GM12873 (cell line): ENCODE data around the gene CASK.

Source experiments
- TF ChIP-seq, protein P1 (sequence below): IDR thresholded peaks from 2 replicates; pipeline ENCODE4 v1.5.1; 2012; ENCODE audit warnings: low read depth, mild to moderate bottlenecking, moderate library complexity, low read length, control low read depth; ENCODE audit not compliant: insufficient read depth; ENCODE audit errors: missing control alignments

The CASK gene

DNA sequence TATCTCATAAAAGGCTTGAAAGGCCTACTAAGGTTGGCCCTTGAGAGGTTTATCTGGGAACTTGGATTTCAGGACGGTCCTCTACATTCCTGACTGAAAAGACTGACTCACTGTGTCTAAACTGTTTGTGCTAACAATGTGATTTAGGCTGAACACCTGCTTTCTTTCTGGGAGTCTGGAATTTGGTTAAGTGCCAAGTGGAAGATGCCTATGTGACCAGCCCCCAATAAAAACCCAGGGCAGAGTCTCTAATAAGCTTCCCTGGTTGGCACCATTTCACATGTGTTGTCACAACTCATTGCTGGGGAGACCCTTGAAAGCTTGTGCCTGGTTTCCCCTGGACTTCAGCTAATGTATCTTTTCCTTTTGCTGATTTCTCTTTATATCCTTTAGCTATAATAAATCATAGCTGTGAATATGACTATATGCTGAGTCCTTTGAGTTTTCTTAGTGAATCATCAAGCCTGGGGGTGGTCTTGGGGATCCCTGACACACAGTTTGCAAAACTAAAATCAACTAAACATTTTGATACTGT is 144.3 kb downstream of the CASK start:
- TF ChIP-seq, protein P1, sequence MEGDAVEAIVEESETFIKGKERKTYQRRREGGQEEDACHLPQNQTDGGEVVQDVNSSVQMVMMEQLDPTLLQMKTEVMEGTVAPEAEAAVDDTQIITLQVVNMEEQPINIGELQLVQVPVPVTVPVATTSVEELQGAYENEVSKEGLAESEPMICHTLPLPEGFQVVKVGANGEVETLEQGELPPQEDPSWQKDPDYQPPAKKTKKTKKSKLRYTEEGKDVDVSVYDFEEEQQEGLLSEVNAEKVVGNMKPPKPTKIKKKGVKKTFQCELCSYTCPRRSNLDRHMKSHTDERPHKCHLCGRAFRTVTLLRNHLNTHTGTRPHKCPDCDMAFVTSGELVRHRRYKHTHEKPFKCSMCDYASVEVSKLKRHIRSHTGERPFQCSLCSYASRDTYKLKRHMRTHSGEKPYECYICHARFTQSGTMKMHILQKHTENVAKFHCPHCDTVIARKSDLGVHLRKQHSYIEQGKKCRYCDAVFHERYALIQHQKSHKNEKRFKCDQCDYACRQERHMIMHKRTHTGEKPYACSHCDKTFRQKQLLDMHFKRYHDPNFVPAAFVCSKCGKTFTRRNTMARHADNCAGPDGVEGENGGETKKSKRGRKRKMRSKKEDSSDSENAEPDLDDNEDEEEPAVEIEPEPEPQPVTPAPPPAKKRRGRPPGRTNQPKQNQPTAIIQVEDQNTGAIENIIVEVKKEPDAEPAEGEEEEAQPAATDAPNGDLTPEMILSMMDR, result no peak

DNA sequence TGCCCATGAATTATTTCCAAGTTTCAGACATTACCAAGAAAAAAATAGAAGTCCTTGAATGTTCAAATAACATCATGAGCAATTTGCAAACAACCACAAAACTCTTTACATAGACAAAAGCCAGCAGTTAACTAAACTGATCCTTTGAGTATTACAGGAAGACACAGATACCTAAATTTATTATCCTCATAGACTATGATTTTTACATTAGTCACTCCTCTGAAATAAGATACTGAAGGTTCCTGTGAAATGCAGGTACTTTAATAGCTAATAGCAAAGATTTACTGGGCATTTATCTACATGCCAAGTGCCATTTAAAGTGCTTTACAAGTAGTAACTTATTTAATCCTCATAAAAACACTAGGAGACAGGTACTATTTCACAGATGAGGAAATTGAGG is 161.7 kb downstream of the CASK start:
- TF ChIP-seq, protein P1, result no peak

DNA sequence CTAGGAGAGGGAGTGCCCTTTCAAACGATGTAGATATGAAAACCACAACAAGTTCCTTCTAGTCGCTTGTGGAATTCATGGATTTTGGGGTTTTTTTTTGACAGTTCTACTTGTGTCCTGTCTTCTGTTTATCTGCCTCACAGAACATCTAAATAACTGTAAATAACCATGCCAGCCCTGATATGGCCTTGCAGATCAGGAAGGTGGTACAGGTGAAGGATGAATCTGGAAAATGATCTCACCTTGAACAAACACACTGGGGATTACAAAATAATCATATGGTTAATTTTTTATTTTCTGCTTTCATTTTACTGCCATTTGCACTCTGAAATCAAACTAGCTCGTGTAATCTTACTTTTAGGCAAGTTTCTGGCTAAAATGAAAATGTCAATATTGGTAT is 162.2 kb downstream of the CASK start:
- TF ChIP-seq, protein P1, result no peak

DNA sequence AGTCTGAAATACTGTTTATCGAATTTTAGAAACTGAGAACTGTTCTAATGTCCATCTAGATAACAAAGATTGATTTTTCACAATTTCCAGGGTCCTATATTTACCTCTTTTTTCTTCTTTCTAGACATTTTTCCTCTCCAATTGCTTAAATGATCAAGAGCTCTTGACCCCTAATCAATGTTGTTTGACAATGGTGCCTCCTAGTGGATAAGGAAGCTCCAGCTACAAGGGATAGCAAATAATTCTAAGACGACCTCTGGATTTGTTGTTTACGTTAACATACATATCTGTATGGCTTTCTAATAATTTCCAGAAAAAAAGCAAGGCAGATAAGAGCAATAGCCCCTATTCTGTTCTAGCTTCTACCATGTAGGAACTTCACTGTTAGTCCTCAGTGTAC is 163.5 kb downstream of the CASK start:
- TF ChIP-seq, protein P1, result peak; percentile 58

DNA sequence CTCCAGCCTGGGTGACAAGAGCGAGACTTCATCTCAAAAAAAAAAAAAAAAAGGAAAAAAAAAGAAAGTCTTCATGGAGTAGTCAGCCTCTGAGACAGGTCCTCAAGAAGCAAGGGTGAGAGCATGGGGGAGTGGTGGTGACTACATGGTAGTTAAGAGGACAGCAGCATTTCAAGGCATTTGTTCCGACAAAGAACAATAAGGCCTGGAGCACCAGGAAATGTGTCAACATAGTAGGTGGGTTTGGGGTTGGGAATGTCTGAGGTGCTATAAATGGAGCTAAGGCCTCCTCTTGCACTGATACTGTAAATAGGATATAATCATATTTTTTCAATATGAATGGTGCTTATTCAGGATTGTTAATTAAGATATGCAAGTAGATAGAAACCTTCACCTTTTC is 165.0 kb downstream of the CASK start:
- TF ChIP-seq, protein P1, result no peak

DNA sequence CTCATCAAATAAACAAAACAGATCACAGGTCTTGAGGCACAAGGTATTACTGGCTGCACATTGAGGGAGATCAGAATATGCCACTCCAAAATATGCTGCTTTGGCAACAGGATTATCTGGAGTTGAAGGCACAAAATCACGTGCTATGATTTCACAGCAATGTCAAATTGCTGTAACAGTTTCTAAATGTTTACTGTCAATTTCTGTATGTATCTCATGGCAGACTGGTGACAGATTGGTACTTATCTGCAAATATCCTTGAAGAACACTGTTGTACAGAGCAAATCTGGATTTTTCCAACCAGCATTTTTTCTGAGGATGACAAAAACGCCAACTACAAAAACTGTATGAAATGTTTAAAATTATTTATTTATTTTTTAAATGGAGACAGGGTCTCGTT is 172.6 kb downstream of the CASK start:
- TF ChIP-seq, protein P1, result no peak

DNA sequence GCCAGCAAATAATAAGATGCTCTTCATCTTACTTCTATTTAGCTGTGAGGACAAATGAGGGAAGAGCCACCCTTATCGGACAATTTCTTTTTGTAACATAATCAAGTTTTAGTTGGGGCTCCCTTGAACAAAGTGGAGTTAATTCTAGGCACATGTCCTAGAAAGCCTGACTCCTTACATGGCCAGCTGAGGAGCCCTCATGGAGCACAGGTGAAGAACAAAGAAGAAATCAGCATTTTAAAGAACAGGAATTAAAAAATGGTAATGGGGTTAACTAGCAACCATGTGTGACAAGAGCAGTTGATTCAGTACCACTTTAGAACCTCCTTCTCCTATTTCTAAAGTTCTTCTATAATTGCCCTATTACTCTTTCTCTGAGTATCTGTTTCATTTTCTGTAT is 183.5 kb downstream of the CASK start:
- TF ChIP-seq, protein P1, result no peak
